Measurements from ENCODE around the gene KIF1A.
"Not testable (repeated sequence)": the region's sequence is repeated elsewhere in the genome, so short reads cannot be mapped to it uniquely, and the experiment has no call there.

The KIF1A gene

GRCh38 chr2:240851078-240851991, 31.3 kb upstream of the KIF1A start:
- peak; percentile 83 for DNase-seq (ENCODE audit: low read depth)
- no peak overlapping the region for H3K4me3 ChIP-seq (replicated peaks; ENCODE audit: low read depth, low read length)
- peak; percentile 94 for TF ChIP-seq CTCF (IDR thresholded peaks at IDR 0.05; ENCODE audit: low read length, missing control alignments)

GRCh38 chr2:240850756-240851077, 30.7 kb upstream of the KIF1A start:
- no peak for DNase-seq (ENCODE audit: low read depth)
- TF ChIP-seq CTCF (IDR thresholded peaks at IDR 0.05; ENCODE audit: low read length, missing control alignments): no peak
- H3K4me3 ChIP-seq (replicated peaks; ENCODE audit: low read depth, low read length): no peak overlapping the region

GRCh38 chr2:240850026-240850425, 30.0 kb upstream of the KIF1A start:
- DNase-seq (ENCODE audit: low read depth): no peak
- no peak for TF ChIP-seq CTCF (IDR thresholded peaks at IDR 0.05; ENCODE audit: low read length, missing control alignments)
- no peak overlapping the region for H3K4me3 ChIP-seq (replicated peaks; ENCODE audit: low read depth, low read length)

- no peak overlapping the region for H3K4me3 ChIP-seq (replicated peaks; ENCODE audit: low read depth, low read length)
- TF ChIP-seq CTCF (IDR thresholded peaks at IDR 0.05; ENCODE audit: low read length, missing control alignments): no peak
- no peak for DNase-seq (ENCODE audit: low read depth)
Measured at GRCh38 chr2:240848900-240849680, 29.1 kb upstream of the KIF1A start.

- TF ChIP-seq CTCF (IDR thresholded peaks at IDR 0.05; ENCODE audit: low read length, missing control alignments): no peak
- H3K4me3 ChIP-seq (replicated peaks; ENCODE audit: low read depth, low read length): no peak overlapping the region
- no peak for DNase-seq (ENCODE audit: low read depth)
Measured at GRCh38 chr2:240847817-240848216, 27.8 kb upstream of the KIF1A start.

GRCh38 chr2:240846873-240847595, 27.0 kb upstream of the KIF1A start:
- TF ChIP-seq CTCF (IDR thresholded peaks at IDR 0.05; ENCODE audit: low read length, missing control alignments): no peak
- H3K4me3 ChIP-seq (replicated peaks; ENCODE audit: low read depth, low read length): no peak overlapping the region
- DNase-seq (ENCODE audit: low read depth): no peak

GRCh38 chr2:240846309-240846708, 26.3 kb upstream of the KIF1A start:
- not testable (repeated sequence) for DNase-seq (ENCODE audit: low read depth)

More at GRCh38 chr2:240846309-240846708, 26.3 kb upstream of the KIF1A start:
- not testable (repeated sequence) for H3K4me3 ChIP-seq (replicated peaks; ENCODE audit: low read depth, low read length)

Data from fibroblast of pulmonary artery (primary cell).